Stimulated activated CD8-positive, alpha-beta memory T cell treated with anti-CD3 and anti-CD28 coated beads, Interleukin-15, amount 100 ng/mL, for 1 hour (primary cell): Measurements from ENCODE around the gene CCR2.

Experiments used
- DNase-seq: peaks from one replicate; pipeline ENCODE4 v3.0.0-alpha.2; 2020; ENCODE audit warnings: low read depth

CCR2 gene

DNA sequence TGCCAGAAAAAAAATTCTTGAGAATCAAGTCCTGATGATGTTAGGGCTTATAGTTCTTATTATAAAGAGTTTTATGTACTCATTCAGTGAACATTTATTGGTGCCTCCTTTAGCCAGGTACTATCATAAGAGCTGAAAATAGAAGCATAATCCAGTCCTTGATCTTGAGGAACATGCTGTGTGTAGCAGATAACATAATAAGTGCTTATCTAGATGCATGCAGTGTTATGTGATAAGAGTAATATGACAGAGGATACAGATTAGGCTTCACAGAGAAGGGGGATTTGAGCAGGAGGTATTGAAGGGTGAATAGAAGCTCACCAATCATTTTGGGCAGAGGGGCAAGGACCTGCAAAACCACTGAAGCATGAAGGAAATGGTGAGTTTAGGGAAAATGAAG is 1.1 kb downstream of the CCR2 start:
- DNase-seq, result no peak

DNA sequence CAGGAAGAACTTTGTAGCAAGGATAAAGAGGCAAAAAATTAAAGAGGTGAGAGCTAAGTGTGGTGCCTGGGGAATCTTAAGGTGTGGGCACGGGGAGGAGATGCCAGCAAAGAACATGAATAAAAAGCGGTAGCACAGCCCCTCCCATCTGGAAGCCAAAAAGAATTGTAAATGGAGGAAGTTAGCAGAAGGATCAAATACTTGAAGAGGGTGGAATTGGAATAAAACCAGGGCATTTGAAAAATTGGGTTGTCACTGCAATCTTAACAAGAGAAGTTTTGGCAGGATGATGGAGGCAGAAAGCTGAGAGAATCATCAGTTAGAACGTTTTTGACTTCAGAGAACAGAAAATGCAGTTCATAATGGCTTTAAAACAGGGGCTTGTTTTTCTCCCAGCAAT is 2.4 kb downstream of the CCR2 start:
- no peak for DNase-seq

DNA sequence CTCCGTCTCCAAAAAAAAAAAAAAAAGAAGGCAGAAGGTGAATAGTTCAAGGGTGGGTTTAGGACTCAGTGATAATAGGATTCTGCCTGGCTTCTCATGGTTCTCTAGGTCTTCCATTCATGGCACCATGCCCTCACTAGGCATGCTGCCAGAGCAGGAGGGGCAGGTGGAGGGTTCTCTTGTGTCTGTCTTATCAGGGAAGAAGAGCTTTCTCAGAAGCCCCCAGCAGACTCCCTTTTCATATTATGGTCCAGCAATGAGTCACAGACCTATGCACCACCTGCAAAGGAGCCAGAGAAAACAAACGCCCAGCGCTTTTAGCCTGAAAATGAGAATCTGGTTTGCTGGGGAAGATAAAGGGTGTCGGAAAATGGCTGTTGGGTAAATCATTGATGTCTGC is 3.0 kb downstream of the CCR2 start:
- no peak for DNase-seq

DNA sequence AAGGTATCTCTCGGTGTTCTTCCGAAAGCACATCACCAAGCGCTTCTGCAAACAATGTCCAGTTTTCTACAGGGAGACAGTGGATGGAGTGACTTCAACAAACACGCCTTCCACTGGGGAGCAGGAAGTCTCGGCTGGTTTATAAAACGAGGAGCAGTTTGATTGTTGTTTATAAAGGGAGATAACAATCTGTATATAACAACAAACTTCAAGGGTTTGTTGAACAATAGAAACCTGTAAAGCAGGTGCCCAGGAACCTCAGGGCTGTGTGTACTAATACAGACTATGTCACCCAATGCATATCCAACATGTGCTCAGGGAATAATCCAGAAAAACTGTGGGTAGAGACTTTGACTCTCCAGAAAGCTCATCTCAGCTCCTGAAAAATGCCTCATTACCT is 4.6 kb downstream of the CCR2 start:
- DNase-seq, result no peak

DNA sequence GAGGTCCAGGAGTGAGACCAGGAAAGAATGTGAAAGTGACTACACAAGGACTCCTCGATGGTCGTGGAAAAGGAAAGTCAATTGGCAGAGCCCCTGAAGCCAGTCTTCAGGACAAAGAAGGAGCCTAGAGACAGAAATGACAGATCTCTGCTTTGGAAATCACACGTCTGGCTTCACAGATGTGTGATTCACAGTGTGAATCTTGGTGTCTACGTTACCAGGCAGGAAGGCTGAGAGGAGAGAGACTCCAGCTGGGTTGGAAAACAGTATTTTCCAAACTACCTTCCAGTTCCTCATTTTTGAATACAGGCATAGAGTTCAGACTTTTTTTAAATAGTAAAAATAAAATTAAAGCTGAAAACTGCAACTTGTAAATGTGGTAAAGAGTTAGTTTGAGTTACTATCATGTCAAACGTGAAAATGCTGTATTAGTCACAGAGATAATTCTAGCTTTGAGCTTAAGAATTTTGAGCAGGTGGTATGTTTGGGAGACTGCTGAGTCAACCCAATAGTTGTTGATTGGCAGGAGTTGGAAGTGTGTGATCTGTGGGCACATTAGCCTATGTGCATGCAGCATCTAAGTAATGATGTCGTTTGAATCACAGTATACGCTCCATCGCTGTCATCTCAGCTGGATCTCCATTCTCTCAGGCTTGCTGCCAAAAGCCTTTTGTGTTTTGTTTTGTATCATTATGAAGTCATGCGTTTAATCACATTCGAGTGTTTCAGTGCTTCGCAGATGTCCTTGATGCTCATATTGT is 6.0 kb downstream of the CCR2 start:
- DNase-seq, result no peak

DNA sequence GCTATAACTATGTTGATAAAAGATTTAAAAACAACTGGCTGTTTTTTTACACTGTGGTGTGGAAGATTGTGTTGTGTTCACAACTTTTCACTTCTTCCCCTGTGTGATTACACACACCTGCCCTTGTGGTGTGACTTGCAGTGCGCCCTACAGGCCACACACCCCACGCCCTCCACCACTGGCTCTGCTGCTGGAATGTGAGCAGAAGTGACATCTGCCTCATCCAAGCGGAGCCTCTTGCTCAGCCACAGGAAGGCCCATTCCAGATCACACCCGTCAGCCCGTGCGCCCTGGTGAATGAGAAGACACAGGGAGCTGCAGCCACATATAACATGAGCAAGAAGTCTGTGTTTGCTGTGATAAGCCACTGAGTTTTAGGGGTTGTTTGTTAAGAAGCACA is 7.0 kb downstream of the CCR2 start:
- DNase-seq, result no peak

DNA sequence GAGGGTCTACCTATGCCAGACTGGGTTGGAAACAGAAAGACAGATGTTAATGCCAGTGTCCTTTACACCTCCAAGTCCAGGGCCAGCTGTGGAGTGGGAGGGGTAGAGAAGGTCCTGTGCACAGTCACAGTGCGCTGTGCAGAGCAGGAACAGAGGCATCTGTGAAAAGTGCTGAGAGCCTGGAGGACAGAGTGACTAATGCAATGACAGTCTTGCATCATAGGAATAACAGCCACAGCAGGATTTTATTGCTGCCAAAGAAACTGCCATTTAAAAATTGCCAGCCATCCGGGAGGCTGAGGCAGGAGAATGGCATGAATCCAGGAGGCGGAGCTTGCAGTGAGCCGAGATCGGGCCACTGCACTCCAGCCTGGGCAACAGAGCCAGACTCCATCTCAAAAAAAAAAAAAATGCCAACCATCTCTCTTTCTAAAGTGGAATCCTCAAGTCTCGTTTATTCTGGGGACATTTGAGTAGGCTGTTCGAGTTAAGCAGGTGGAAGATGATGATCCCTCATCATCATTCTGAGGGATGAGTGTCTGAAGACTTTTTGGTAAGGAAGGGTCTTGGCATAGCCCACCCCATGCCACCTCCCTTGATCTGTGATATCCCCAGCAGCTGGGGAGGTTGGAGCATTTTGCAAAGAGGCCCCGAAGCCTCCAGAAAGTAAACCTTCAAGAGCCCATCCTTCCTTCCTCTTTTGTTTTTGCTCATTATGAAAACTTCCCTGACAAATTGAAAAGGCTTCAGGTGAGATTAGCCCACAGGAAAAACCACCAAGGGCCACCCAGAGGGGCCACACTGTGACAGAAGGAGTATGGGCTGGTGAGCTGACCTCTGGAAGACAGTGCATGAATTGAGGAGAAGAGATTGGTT is 7.7 kb downstream of the CCR2 start:
- DNase-seq, result no peak

GRCh38 chr3:46365041-46365440 is 11.1 kb downstream of the CCR2 start:
- no peak for DNase-seq

GRCh38 chr3:46365737-46366524 is 12.0 kb downstream of the CCR2 start:
- no peak for DNase-seq

GRCh38 chr3:46367811-46368210 is 13.9 kb downstream of the CCR2 start:
- no peak for DNase-seq

- peak; percentile 20 for DNase-seq
Measured at GRCh38 chr3:46368569-46368968, 14.7 kb downstream of the CCR2 start.

GRCh38 chr3:46369151-46369550 is 15.2 kb downstream of the CCR2 start:
- no peak for DNase-seq

DNA sequence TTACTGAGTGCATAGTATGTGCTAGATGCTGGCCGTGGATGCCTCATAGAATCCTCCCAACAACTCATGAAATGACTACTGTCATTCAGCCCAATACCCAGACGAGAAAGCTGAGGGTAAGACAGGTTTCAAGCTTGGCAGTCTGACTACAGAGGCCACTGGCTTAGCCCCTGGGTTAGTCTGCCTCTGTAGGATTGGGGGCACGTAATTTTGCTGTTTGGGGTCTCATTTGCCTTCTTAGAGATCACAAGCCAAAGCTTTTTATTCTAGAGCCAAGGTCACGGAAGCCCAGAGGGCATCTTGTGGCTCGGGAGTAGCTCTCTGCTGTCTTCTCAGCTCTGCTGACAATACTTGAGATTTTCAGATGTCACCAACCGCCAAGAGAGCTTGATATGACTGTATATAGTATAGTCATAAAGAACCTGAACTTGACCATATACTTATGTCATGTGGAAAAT is 15.8 kb downstream of the CCR2 start:
- no peak for DNase-seq

DNA sequence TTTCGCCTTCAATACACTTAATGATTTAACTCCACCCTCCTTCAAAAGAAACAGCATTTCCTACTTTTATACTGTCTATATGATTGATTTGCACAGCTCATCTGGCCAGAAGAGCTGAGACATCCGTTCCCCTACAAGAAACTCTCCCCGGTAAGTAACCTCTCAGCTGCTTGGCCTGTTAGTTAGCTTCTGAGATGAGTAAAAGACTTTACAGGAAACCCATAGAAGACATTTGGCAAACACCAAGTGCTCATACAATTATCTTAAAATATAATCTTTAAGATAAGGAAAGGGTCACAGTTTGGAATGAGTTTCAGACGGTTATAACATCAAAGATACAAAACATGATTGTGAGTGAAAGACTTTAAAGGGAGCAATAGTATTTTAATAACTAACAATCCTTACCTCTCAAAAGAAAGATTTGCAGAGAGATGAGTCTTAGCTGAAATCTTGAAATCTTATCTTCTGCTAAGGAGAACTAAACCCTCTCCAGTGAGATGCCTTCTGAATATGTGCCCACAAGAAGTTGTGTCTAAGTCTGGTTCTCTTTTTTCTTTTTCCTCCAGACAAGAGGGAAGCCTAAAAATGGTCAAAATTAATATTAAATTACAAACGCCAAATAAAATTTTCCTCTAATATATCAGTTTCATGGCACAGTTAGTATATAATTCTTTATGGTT is 17.1 kb downstream of the CCR2 start, which contains the start of gene CCR5:
TSS of gene CCR5 (plus strand) at position 108 of the 680 bp plus-strand sequence. CDS start 1,957 bp downstream, outside the sequence.
- no peak for DNase-seq

DNA sequence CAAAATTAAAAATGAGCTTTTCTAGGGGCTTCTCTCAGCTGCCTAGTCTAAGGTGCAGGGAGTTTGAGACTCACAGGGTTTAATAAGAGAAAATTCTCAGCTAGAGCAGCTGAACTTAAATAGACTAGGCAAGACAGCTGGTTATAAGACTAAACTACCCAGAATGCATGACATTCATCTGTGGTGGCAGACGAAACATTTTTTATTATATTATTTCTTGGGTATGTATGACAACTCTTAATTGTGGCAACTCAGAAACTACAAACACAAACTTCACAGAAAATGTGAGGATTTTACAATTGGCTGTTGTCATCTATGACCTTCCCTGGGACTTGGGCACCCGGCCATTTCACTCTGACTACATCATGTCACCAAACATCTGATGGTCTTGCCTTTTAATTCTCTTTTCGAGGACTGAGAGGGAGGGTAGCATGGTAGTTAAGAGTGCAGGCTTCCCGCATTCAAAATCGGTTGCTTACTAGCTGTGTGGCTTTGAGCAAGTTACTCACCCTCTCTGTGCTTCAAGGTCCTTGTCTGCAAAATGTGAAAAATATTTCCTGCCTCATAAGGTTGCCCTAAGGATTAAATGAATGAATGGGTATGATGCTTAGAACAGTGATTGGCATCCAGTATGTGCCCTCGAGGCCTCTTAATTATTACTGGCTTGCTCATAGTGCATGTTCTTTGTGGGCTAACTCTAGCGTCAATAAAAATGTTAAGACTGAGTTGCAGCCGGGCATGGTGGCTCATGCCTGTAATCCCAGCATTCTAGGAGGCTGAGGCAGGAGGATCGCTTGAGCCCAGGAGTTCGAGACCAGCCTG is 17.8 kb downstream of the CCR2 start:
- no peak for DNase-seq

GRCh38 chr3:46372492-46373359 is 18.8 kb downstream of the CCR2 start:
- DNase-seq, result no peak

DNA sequence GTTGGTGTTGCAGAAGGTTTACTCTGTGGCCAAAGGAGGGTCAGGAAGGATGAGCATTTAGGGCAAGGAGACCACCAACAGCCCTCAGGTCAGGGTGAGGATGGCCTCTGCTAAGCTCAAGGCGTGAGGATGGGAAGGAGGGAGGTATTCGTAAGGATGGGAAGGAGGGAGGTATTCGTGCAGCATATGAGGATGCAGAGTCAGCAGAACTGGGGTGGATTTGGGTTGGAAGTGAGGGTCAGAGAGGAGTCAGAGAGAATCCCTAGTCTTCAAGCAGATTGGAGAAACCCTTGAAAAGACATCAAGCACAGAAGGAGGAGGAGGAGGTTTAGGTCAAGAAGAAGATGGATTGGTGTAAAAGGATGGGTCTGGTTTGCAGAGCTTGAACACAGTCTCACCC is 20.8 kb downstream of the CCR2 start:
- no peak for DNase-seq

GRCh38 chr3:46375218-46375617 is 21.3 kb downstream of the CCR2 start:
- no peak for DNase-seq

- no peak for DNase-seq
Measured at GRCh38 chr3:46375814-46376213, 21.9 kb downstream of the CCR2 start.

- peak; percentile 37 for DNase-seq
Measured at GRCh38 chr3:46378426-46378942, 24.6 kb downstream of the CCR2 start.
